GM12873 (cell line): ENCODE data around the gene NOS3.

Experiments
- CTCF ChIP-seq: IDR thresholded peaks from 2 replicates; pipeline ENCODE4 v1.5.1; 2012; ENCODE audit warnings: low read depth, mild to moderate bottlenecking, moderate library complexity, low read length, control low read depth; ENCODE audit not compliant: insufficient read depth; ENCODE audit errors: missing control alignments

Gene NOS3

GRCh38 chr7:150989456-150989855 is 1.4 kb upstream of the NOS3 start:
- TF ChIP-seq CTCF: no peak

GRCh38 chr7:150992051-150992640 is 1.3 kb downstream of the NOS3 start:
- no peak for TF ChIP-seq CTCF

DNA sequence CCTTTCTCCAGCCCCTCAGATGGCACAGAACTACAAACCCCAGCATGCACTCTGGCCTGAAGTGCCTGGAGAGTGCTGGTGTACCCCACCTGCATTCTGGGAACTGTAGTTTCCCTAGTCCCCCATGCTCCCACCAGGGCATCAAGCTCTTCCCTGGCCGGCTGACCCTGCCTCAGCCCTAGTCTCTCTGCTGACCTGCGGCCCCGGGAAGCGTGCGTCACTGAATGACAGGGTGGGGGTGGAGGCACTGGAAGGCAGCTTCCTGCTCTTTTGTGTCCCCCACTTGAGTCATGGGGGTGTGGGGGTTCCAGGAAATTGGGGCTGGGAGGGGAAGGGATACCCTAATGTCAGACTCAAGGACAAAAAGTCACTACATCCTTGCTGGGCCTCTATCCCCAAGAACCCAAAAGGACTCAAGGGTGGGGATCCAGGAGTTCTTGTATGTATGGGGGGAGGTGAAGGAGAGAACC is 2.1 kb downstream of the NOS3 start:
- no peak for TF ChIP-seq CTCF

- no peak for TF ChIP-seq CTCF
Measured at GRCh38 chr7:150993511-150993910, 2.7 kb downstream of the NOS3 start.

GRCh38 chr7:150994141-150994837 is 3.5 kb downstream of the NOS3 start:
- no peak for TF ChIP-seq CTCF

GRCh38 chr7:150994838-150995510 is 4.2 kb downstream of the NOS3 start:
- TF ChIP-seq CTCF: no peak

GRCh38 chr7:150996376-150997074 is 5.7 kb downstream of the NOS3 start:
- TF ChIP-seq CTCF: no peak
